GM19328 (cell line): Measurements from ENCODE around the gene HIGD2A.
"Not testable (repeated sequence)": the region's sequence is repeated elsewhere in the genome, so short reads cannot be mapped to it uniquely, and the experiment has no call there.

Experiments
- ATAC-seq: cut with Tn5 transposase; IDR thresholded peaks from one replicate; pipeline ENCODE4 v1.9.1; 2021; ENCODE audit warnings: mild to moderate bottlenecking, moderate library complexity; ENCODE audit not compliant: unreplicated experiment

The HIGD2A gene

GRCh38 chr5:176394096-176394495, 5.5 kb downstream of the HIGD2A start:
- no peak for ATAC-seq

DNA sequence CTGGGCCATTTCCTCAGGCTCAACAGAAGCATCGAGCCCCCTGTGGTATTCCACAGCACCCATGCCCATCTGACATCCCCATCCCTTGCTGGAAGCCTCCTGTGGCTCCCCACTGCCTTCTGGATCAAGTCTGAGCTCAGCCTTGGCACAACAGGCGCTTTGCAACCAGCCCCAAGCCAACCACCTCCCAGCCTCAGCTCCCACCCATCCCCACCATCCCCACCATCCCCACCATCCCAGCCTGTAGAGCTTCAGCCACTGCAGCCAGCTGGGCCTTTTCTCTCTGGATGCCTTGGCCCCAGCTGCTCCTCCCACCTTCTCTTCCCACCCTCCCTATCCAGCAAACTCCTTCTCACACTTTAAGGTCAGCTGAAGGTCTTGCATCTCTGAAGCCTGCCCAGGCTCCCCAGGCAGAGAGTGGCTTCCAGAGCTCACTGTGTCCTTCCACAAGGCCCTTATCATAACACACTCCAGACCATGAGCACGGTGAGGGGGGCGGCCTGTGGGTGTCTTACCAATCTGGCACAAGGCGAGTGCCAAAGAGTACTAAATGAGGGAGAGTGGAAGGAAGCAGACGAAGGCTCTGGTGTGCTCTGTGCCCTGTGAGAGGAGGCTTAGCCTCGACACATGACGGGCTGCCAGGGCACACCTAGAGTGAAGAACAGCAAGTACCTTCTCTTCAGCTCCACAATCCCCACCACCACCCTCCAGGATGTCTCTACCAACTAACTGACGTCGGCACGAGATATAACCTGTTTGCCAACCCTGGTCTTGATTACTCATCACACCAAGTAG, 6.5 kb downstream of the HIGD2A start:
- no peak for ATAC-seq

DNA sequence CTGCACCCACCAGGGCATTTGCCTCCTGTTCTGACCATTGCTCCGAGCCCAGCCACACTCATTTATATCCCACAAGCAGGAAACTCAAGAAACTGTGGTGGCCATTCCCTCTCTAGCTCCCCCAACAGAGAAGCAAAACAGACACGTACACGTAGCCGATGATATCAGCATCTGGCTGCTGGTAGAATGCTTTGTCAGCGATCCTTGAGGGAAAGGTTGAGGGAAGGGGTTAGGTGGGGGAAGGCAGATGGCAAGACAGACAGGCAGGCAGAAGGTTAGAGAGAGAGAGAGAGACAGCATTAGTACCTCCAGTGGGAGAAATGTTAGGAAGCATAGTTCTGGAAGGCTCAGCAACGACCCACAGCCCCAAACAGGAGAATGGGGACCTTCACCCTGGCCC, 7.8 kb downstream of the HIGD2A start:
- ATAC-seq = no peak

GRCh38 chr5:176397736-176398420, 9.3 kb downstream of the HIGD2A start:
- no peak for ATAC-seq

DNA sequence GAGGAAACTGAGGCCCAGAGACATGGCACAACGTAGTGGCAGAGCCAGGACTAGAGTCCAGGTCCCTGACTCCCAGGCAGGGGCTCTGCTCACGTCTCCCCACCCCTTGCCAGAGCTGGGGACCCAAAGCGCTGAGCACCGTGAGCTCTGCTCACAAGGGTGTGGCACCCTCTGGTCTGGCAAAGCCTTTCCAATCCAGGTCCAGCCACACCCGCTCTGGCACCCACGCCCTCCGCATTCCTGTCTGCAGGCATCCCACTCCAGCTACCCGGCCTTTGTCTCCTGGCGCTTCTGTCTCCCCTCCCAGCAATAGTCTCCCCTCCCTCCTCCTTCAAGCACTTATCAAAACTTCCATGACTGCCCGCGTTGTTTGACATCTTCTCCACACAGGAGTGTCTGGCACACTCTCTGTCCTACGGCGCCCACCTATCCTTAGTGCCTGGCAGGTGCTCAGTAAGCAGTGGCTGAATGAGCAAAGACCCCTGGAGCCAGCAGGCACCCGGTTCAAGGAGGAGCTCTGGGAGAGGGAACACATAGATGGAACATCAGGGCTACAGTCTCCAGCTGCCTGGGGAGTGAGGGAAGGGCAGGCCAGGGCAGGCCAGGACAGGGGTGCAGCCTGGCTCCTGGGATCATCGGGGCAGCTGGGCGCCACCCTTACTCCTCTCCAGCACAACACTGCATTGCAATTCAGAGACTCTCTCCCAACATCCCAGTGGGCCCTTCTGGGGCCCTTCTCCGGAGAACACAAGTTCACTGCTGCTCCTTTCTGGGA, 12.0 kb downstream of the HIGD2A start:
- no peak for ATAC-seq

DNA sequence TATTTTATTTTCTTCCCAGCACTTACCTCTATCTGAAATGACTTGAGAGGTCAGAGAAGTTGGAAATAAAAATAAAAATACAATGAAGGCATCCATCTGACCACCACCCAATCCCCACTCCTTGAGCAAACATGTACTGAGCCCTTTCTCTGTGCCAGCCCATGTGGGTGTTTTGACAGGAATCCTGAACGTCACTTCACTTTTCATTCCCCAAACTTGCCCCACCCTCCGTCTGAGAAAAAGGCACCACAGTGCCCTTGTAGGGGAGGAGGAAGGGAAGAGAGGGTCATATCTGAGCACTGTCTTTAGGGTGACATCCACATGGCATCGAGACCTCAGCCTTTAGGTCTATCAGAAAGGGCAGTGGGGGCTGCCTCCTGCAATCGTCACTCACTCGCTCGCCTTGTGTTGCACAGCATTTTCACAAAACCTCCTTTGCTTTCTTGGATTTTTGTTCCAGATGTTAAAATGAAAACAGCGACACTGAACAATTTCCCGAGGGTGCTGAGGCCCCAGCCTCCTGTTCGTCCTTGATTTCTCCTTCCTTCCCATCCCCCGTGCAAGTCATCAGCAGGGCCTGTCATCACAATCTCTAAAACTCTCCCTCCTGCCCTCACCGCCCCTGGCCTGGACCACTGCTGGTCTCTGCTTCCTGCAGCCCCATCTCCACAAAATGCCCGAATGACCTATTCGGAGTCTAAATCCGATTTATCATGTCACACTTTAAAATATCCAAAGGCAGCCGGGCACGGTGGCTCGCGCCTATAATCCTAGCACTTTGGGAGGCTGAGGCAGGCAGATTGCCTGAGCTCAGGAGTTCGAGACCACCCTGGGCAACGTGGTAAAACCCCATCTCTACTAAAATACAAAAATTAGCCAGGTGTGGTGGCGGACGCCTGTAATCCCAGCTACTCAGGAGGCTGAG, 13.0 kb downstream of the HIGD2A start:
- no peak for ATAC-seq

DNA sequence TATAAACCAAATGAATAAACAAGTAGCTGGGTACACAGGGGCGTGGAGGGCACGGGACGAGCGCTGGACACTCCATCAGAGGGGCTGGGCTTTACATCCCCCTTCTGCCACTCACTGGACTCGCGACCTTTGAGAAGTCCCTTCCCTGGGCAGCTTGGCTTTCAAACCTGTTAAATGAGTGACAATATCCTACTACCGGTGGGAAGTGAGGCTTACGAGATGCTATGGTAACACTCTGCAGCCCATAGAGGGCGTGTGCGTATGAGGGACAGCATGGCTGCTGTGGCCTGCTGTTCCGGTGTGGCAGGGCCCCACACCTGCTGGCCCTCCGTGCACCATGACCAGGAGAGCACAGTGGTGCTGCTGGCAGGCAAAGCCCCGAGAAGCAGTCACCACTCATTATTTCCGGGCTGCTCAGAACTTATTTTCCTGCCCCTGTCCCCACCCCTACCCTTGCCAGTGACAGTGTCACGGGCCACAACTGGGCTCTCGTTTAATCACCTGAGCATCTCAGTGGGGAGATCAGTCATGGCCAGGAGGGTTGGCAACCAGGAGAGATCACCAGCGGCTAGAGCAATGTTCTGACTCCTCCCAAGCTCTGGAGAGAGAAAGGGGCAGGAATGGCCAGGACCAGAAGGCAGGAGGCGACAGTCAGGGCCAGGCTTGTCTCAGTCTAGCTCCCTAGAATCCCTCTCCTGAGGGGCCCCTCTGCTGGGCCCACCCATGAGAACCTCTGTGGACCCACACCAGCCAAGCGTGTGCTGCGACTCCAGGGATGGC, 17.3 kb downstream of the HIGD2A start:
- no peak for ATAC-seq

GRCh38 chr5:176406436-176407052, 18.0 kb downstream of the HIGD2A start:
- ATAC-seq = no peak

- no peak for ATAC-seq
These were observed 19.1 kb downstream of the HIGD2A start for GRCh38 chr5:176407456-176408251.

DNA sequence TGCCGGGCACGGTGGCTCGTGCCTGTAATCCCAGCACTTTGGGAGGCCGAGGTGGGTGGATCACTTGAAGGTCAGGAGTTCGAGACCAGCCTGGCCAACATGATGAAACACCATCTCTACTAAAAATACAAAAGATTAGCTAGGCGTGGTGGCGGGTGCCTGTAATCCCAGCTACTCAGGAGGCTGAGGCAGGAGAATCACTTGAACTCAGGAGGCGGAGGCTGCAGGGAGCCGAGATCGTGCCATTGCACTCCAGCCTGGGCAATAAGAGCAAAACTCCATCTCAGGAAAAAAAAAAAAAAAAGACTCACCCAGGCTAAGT, 19.7 kb downstream of the HIGD2A start:
- ATAC-seq = not testable (repeated sequence)

- no peak for ATAC-seq
These were observed 20.0 kb downstream of the HIGD2A start for GRCh38 chr5:176408590-176408989.

- no peak for ATAC-seq
These were observed 21.2 kb downstream of the HIGD2A start for GRCh38 chr5:176409765-176410164.

GRCh38 chr5:176410486-176411180, 22.1 kb downstream of the HIGD2A start:
- no peak for ATAC-seq

- ATAC-seq = no peak
These were observed 24.1 kb downstream of the HIGD2A start for GRCh38 chr5:176412517-176413254.

DNA sequence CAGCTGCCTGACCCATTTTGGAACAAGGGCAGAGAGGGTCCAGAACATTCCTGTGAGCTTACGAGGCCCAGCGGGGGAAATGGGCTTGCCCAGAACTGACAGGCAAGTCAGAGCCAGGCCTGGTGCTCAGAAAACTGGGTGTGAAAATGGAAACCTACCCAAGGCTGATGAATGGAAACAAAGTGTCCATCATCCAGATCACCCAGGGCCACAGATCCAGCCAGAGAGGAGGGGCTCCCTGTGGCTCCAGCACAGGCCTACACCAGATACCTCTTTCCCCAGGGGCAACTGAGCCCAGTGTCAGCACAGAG, 24.7 kb downstream of the HIGD2A start:
- ATAC-seq = no peak

GRCh38 chr5:176413709-176414191, 25.2 kb downstream of the HIGD2A start:
- no peak for ATAC-seq

DNA sequence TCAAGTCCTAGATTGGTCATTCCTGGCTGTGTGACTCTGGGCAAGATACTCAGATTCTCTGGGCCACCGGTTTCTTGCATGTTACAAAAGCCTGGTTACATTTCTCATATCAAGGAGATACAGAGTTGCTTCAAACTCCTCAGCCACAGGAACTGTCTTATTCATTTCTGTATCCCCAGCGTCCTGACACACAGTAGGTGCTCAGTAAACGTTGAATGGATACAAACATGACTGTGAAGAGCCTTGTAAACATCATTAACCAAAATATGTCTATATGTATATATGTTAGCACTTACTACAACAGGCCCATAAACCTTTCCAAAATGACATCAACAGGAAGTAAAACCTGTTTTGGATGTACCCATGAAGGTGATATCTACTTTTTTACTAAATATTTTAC, 26.2 kb downstream of the HIGD2A start:
- no peak for ATAC-seq
